HepG2 (cell line): ENCODE results near the gene CDKL5. TPM values are rescaled to one million over a fixed set of nuclear protein-coding genes. Genes with fewer than 3 reads are reported as not detected.
A peak's percentile ranks its signal among the peaks of the same experiment; 100 is the strongest.

ENCODE experiments used
- ATAC-seq: fragments of 200-7000 bp; cut with Tn5 transposase; 3 replicates; pipeline ENCODE4 v1.9.1; 2020; ENCODE audit warnings: mild to moderate bottlenecking, moderate library complexity
- BruUV-seq: library from RNA; stranded (reverse); fragments of 400-500 nt; replicated peaks from 2 replicates; lab custom pipeline; 2021; lab: Mats Ljungman, UMichigan
- CTCF ChIA-PET: fragments of 300-600 bp; formaldehyde crosslinking; extraction: SDS; loops from one replicate; lab custom pipeline; 2021; ENCODE audit warnings: low total read pairs, inconsistent platforms, low intra/inter-chr PET ratio; lab: Yijun Ruan, JAX
- POLR2A ChIA-PET: fragments of 350-600 bp; sonication (Branson Sonifier 250); formaldehyde crosslinking; loops from one replicate; lab custom pipeline; 2020; ENCODE audit warnings: antibody characterized with exemption, inconsistent platforms; lab: Yijun Ruan, JAX
- DNase-seq: peaks from one replicate; pipeline ENCODE4 v3.0.0-alpha.2; 2015; ENCODE audit warnings: low spot score
- FAIRE-seq: peaks from 3 replicates; lab custom pipeline; 2011; peaks lifted over from hg19 to GRCh38; lab: Jason Lieb, UNC
- H2AFZ ChIP-seq: one replicate; pipeline ENCODE4 v1.6.1; 2011; ENCODE audit warnings: low read length, inconsistent platforms
- H3K27ac ChIP-seq: fragments of 300-600 bp; 3 replicates; pipeline ENCODE4 v1.8.0; 2011; ENCODE audit warnings: mixed run types, mild to moderate bottlenecking, mixed read lengths, low read length, inconsistent platforms; ENCODE audit not compliant: insufficient read depth; ENCODE audit errors: extremely low read length
- H3K27me3 ChIP-seq, 2 experiments: fragments of 200-600 bp in 1 of 2; 2 replicates in 1 of 2; 3 replicates in 1 of 2; pipeline versions ENCODE4 v1.6.0 to v1.8.0; 2011; ENCODE audit warnings: low read length in 2 of 2, mild to moderate bottlenecking in 2 of 2, moderate library complexity in 2 of 2, inconsistent platforms in 1 of 2; ENCODE audit not compliant: insufficient read depth in 2 of 2, control insufficient read depth in 1 of 2
- H3K36me3 ChIP-seq, 2 experiments: fragments of 200-600 bp in 1 of 2; replicated peaks in 1 of 2; 2 replicates in 1 of 2; 3 replicates in 1 of 2; pipeline versions ENCODE4 v1.5.1 to v1.8.0; 2011; ENCODE audit warnings: low read length in 2 of 2, inconsistent platforms in 1 of 2; ENCODE audit not compliant: insufficient read depth in 2 of 2, control insufficient read depth in 1 of 2
- H3K4me1 ChIP-seq: 2 replicates; pipeline ENCODE4 v1.5.1; 2012; ENCODE audit warnings: low read length, inconsistent platforms; ENCODE audit not compliant: insufficient read depth
- H3K4me2 ChIP-seq: 2 replicates; pipeline ENCODE4 v1.6.0; 2011; ENCODE audit warnings: low read depth, low read length, inconsistent platforms
- H3K4me3 ChIP-seq, 3 experiments: fragments of 200-600 bp in 1 of 3; sonication (generic), shearing (Covaris generic) in 1 of 3; replicated peaks in 1 of 3; 2 replicates each; pipeline ENCODE4 v1.5.1; 2011 to 2016; ENCODE audit warnings: low read length in 3 of 3, inconsistent platforms in 2 of 3, low read depth in 2 of 3, mild to moderate bottlenecking in 2 of 3, control low read depth in 1 of 3, mixed read lengths in 1 of 3; ENCODE audit not compliant: insufficient read depth in 1 of 3
- H3K79me2 ChIP-seq: one replicate; pipeline ENCODE4 v1.6.1; 2011; ENCODE audit warnings: low read length, inconsistent platforms; ENCODE audit not compliant: insufficient read depth
- H3K9ac ChIP-seq: 2 replicates; pipeline ENCODE4 v1.6.0; 2011; ENCODE audit warnings: mild to moderate bottlenecking, low read depth, low read length, inconsistent platforms; ENCODE audit not compliant: insufficient read depth
- H3K9me3 ChIP-seq: 2 replicates; pipeline ENCODE4 v1.5.1; 2012; ENCODE audit warnings: mild to moderate bottlenecking, low read length
- H4K20me1 ChIP-seq: 2 replicates; pipeline ENCODE4 v1.6.0; 2011; ENCODE audit warnings: inconsistent platforms, mild to moderate bottlenecking, low read length, moderate library complexity; ENCODE audit not compliant: insufficient read depth
- ARNT2 ChIP-seq: sonication (generic); formaldehyde crosslinking; IDR thresholded peaks from 2 replicates; pipeline ENCODE4 v1.8.0; 2022; ENCODE audit warnings: mild to moderate bottlenecking, low read depth, missing genetic modification reagents, moderate library complexity
- ATF7 ChIP-seq, 2 experiments: fragments of 450-650 bp in 1 of 2; sonication (generic) in 1 of 2; formaldehyde crosslinking in 1 of 2; IDR thresholded peaks; 2 replicates each; pipeline versions ENCODE4 v1.4.0 to v1.6.1; 2016 to 2020; ENCODE audit warnings: antibody characterized with exemption in 1 of 2, mild to moderate bottlenecking in 1 of 2, missing genetic modification reagents in 1 of 2
- HNF1A ChIP-seq, 2 experiments: sonication (generic) in 1 of 2; formaldehyde crosslinking in 1 of 2; IDR thresholded peaks; 2 replicates each; pipeline versions ENCODE4 v1.4.0 to v1.6.1; 2016 to 2020; ENCODE audit warnings: borderline replicate concordance in 1 of 2, low read depth in 1 of 2, mild to moderate bottlenecking in 1 of 2, missing genetic modification reagents in 1 of 2
- MAFF ChIP-seq: IDR thresholded peaks from 2 replicates; pipeline ENCODE4 v1.6.1; 2011; ENCODE audit warnings: low read depth, low read length, improper control_type of control experiment
- MAFK ChIP-seq, 2 experiments: IDR thresholded peaks in 1 of 2; conservative IDR thresholded peaks in 1 of 2; 2 replicates each; pipeline ENCODE4 v1.6.1; 2011; ENCODE audit warnings: improper control_type of control experiment in 2 of 2, low read length in 2 of 2
- MEIS1 ChIP-seq: sonication (generic); formaldehyde crosslinking; IDR thresholded peaks from 2 replicates; pipeline ENCODE4 v1.9.0; 2021; ENCODE audit warnings: mild to moderate bottlenecking, missing genetic modification reagents, moderate library complexity, borderline replicate concordance
- NCOA2 ChIP-seq: sonication (generic); formaldehyde crosslinking; IDR thresholded peaks from 2 replicates; pipeline ENCODE4 v1.8.0; 2022; ENCODE audit warnings: inconsistent platforms
- ONECUT2 ChIP-seq: sonication (generic); formaldehyde crosslinking; IDR thresholded peaks from 2 replicates; pipeline ENCODE4 v1.4.0; 2020; ENCODE audit warnings: missing genetic modification reagents
- POGK ChIP-seq: sonication (generic); formaldehyde crosslinking; conservative IDR thresholded peaks from 2 replicates; pipeline ENCODE4 v1.8.0; 2022; ENCODE audit warnings: mild to moderate bottlenecking, moderate library complexity, missing genetic modification reagents
- ZNF343 ChIP-seq: sonication (generic); formaldehyde crosslinking; IDR thresholded peaks from 2 replicates; pipeline ENCODE4 v1.4.0; 2020; ENCODE audit warnings: mild to moderate bottlenecking, missing genetic modification reagents
- WGBS: methylation state at CpG from one replicate; pipeline ENCODE4 v1.1.6; 2017; ENCODE audit warnings: low lambda C conversion rate; 5-methylcytosine and 5-hydroxymethylcytosine counted together
- in situ Hi-C: cut with HindIII; loops from 2 replicates; pipeline ENCODE4 v1.10.0; 2017; ENCODE audit warnings: low pct_unique_long_range_greater_than_20kb; ENCODE audit not compliant: extremely low pct_ligation_motif_present
- intact Hi-C: fragments of 100-400 bp; cut with micrococcal nuclease; formaldehyde crosslinking; loops from one replicate; pipeline ENCODE4 v1.10.0; 2022; ENCODE audit not compliant: unreplicated experiment
- polyA plus RNA-seq, 8 experiments: library from polyadenylated mRNA; depleted of rRNA in 3 of 8; stranded (reverse) in 7 of 8; unstranded in 1 of 8; fragments of >200 nt; fragmentation: Illumina TruSeq in 4 of 8; extraction: Trizol in 4 of 8; gene quantifications; 2 replicates each; pipeline versions ENCODE4 v1.2.1 to v1.2.3, GENCODE V29; 2011 to 2016; ENCODE audit warnings: low read depth in 4 of 8, missing spikeins in 1 of 8, mixed read lengths in 1 of 8; ENCODE audit not compliant: insufficient read depth in 1 of 8
- total RNA-seq, 5 experiments: library from RNA; depleted of rRNA; stranded (reverse); fragments of >200 nt; fragmentation: Illumina TruSeq; extraction: Trizol; gene quantifications; 2 replicates each; pipeline ENCODE4 v1.2.3, GENCODE V29; 2016; ENCODE audit warnings: low read depth in 1 of 5

Gene CDKL5
- total and polyA plus RNA-seq, 2 of the 13 experiments (the other 11 are each of a cell fraction or from before 2014, with no cell fraction given), result 2.8 to 7.0 TPM

- no peak for DNase-seq
- POLR2A ChIA-PET, result no interaction called here
- no peak for TF ChIP-seq NCOA2 (CRISPR knock-in tag)
- TF ChIP-seq MAFF, result peak; percentile 36; the same call in 1 of the 2 replicates
- TF ChIP-seq ATF7 (IDR thresholded peaks at IDR 0.05), result no peak
- TF ChIP-seq ATF7 (CRISPR knock-in tag; IDR thresholded peaks at IDR 0.05), result no peak
- no peak for TF ChIP-seq ARNT2 (CRISPR knock-in tag)
- TF ChIP-seq MEIS1, result no peak
- no peak for TF ChIP-seq POGK (CRISPR knock-in tag)
- TF ChIP-seq ZNF343, result no peak
- TF ChIP-seq ONECUT2 (CRISPR knock-in tag), result no peak
- TF ChIP-seq MAFK (conservative IDR thresholded peaks at IDR 0.05 in 1 of 2, IDR thresholded peaks at IDR 0.05 in 1 of 2; ENCODE audit: low read length in 2 of 2), result peak in 1 of 2 experiments; percentile 69; a peak in 2 of 4 replicates
- TF ChIP-seq HNF1A (IDR thresholded peaks at IDR 0.05; ENCODE audit: low read depth), result no peak
- TF ChIP-seq HNF1A (CRISPR knock-in tag; IDR thresholded peaks at IDR 0.05; ENCODE audit: borderline replicate concordance), result no peak
- Histone ChIP-seq H3K36me3 (no peaks in the 10 kb centered on the region), H3K4me1 (peaks cover 7% of the 10 kb centered on the region), H3K9ac (no peak overlapping the region), H3K79me2 (no peaks in the 10 kb centered on the region), H2AFZ (no peak overlapping the region), H3K27ac (no peak overlapping the region), H3K4me3 (no peak overlapping the region), H4K20me1 (no peaks in the 10 kb centered on the region), H3K4me2 (no peak overlapping the region), H3K27me3 (no peaks in the 10 kb centered on the region), H3K9me3 (no peaks in the 10 kb centered on the region)
- no peak for FAIRE-seq
- CTCF ChIA-PET, result no interaction called here
- no TSS peak for BruUV-seq
- ATAC-seq, result no peak
- in situ Hi-C loops (no loop called here), intact Hi-C loops (no loop called here)
- WGBS, result 95% methylated on average over 2 of the region's 2 CpGs
Measured at GRCh38 chrX:18638398-18638797, 213.0 kb downstream of the CDKL5 start.
